Measurements from ENCODE around the gene SPIRE1. TPM values are rescaled to one million over a fixed set of nuclear protein-coding genes. Genes with fewer than 3 reads are reported as not detected.
"Not testable (repeated sequence)": the region's sequence is repeated elsewhere in the genome, so short reads cannot be mapped to it uniquely, and the experiment has no call there.

Gene SPIRE1
- total RNA-seq, 1 experiment from 2014 or later: 9.5 TPM

- no TSS peak for BruUV-seq (replicated peaks)
- no peaks in the 10 kb centered on the region for H3K4me1 Mint-ChIP-seq (ENCODE audit: low read depth, unreplicated experiment)
- no peaks in the 10 kb centered on the region for H3K9me3 Mint-ChIP-seq (ENCODE audit: unreplicated experiment)
- TF ChIP-seq CTCF (IDR thresholded peaks at IDR 0.05; ENCODE audit: insufficient read depth in 1 of 2, low read depth in 1 of 2, low read length in 1 of 2, severe bottlenecking in 1 of 2, unreplicated experiment in 1 of 2): no peak
- H3K4me3 ChIP-seq (ENCODE audit: low read depth, low read length): no peak overlapping the region
- H3K4me3 Mint-ChIP-seq (ENCODE audit: unreplicated experiment): no peak overlapping the region
- intact Hi-C loops (cut with micrococcal nuclease; ENCODE audit: unreplicated experiment): no loop called here
- H3K27ac Mint-ChIP-seq (ENCODE audit: unreplicated experiment): no peak overlapping the region
- H3K27me3 Mint-ChIP-seq (ENCODE audit: insufficient read depth, unreplicated experiment): no peaks in the 10 kb centered on the region
- H3K36me3 Mint-ChIP-seq (ENCODE audit: insufficient read depth, unreplicated experiment): no peaks in the 10 kb centered on the region
- no peaks in the 10 kb centered on the region for H3K27me3 ChIP-seq (replicated peaks; ENCODE audit: control insufficient read depth, insufficient read depth, low read length)
- DNase-seq: no peak
- H3K9me3 ChIP-seq: no peaks in the 10 kb centered on the region
- H3K36me3 ChIP-seq (ENCODE audit: control insufficient read depth, insufficient read depth, low read length): no peaks in the 10 kb centered on the region
- POLR2A ChIA-PET: no interaction called here
- CTCF ChIA-PET: no interaction called here
- H3K4me1 ChIP-seq: no peaks in the 10 kb centered on the region
Measured at GRCh38 chr18:12491611-12492435, 166.1 kb downstream of the SPIRE1 start.

DNA sequence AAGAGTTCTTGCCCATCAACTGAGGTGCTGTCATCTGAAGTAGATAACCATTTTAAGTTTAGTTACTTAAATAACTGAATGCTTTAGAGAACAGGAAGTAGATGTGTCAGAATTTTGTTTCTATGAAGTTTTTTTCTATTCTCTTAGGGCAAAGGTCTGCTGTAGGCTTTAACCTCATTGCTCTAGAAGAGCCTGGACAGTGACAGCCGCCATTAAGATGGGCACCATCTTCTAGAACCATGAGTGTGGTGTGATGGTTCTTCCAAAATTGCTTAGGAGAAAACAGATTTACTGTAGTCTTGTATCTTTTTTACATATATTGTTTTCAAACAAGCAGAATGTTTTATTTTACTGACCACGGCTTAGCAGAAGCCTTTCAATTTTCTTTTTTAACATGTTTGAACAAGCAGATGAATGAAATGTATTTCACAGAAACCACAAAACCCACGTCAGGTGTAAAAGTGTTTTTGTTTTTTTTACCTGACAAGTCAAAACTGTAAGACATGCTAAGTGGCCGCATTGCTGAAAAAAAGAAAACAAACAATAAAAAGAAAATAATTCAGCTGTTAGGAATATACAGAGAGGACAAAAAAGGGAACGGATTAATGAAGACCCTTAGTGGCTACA lies 172.3 kb downstream of the SPIRE1 start:
- no TSS peak for BruUV-seq (replicated peaks)
- no peaks in the 10 kb centered on the region for H3K36me3 ChIP-seq (ENCODE audit: control insufficient read depth, insufficient read depth, low read length)
- H3K4me1 Mint-ChIP-seq (ENCODE audit: low read depth, unreplicated experiment): no peaks in the 10 kb centered on the region

GRCh38 chr18:12481915-12482314 lies 176.0 kb downstream of the SPIRE1 start:
- H3K9me3 ChIP-seq; H3K4me1 Mint-ChIP-seq (ENCODE audit: low read depth, unreplicated experiment); intact Hi-C loops (cut with micrococcal nuclease; ENCODE audit: unreplicated experiment); H3K27me3 ChIP-seq (replicated peaks; ENCODE audit: control insufficient read depth, insufficient read depth, low read length); H3K9me3 Mint-ChIP-seq (ENCODE audit: unreplicated experiment); H3K27me3 Mint-ChIP-seq (ENCODE audit: insufficient read depth, unreplicated experiment); H3K4me1 ChIP-seq; DNase-seq; H3K4me3 Mint-ChIP-seq (ENCODE audit: unreplicated experiment); H3K27ac Mint-ChIP-seq (ENCODE audit: unreplicated experiment); H3K36me3 ChIP-seq (ENCODE audit: control insufficient read depth, insufficient read depth, low read length); H3K36me3 Mint-ChIP-seq (ENCODE audit: insufficient read depth, unreplicated experiment); CTCF ChIA-PET; H3K4me3 ChIP-seq (ENCODE audit: low read depth, low read length); BruUV-seq (replicated peaks); POLR2A ChIA-PET: not testable (repeated sequence)

More for the DNA sequence above, 172.3 kb downstream of the SPIRE1 start:
- intact Hi-C loops (cut with micrococcal nuclease; ENCODE audit: unreplicated experiment): no loop called here
- no peak for DNase-seq
- H3K27ac Mint-ChIP-seq (ENCODE audit: unreplicated experiment): no peak overlapping the region
- no peak overlapping the region for H3K4me3 ChIP-seq (ENCODE audit: low read depth, low read length)
- H3K4me3 Mint-ChIP-seq (ENCODE audit: unreplicated experiment): no peak overlapping the region
- no peaks in the 10 kb centered on the region for H3K9me3 Mint-ChIP-seq (ENCODE audit: unreplicated experiment)
- POLR2A ChIA-PET: no interaction called here
- no peaks in the 10 kb centered on the region for H3K4me1 ChIP-seq
- H3K27me3 ChIP-seq (replicated peaks; ENCODE audit: control insufficient read depth, insufficient read depth, low read length): no peaks in the 10 kb centered on the region
- no peaks in the 10 kb centered on the region for H3K36me3 Mint-ChIP-seq (ENCODE audit: insufficient read depth, unreplicated experiment)
- no peaks in the 10 kb centered on the region for H3K9me3 ChIP-seq
- TF ChIP-seq CTCF (IDR thresholded peaks at IDR 0.05; ENCODE audit: insufficient read depth in 1 of 2, low read depth in 1 of 2, low read length in 1 of 2, severe bottlenecking in 1 of 2, unreplicated experiment in 1 of 2): no peak
- CTCF ChIA-PET: no interaction called here
- no peaks in the 10 kb centered on the region for H3K27me3 Mint-ChIP-seq (ENCODE audit: insufficient read depth, unreplicated experiment)
